Glomerular endothelial cell (primary cell): Measurements from ENCODE around the gene SLC9A3. TPM values are rescaled to one million over a fixed set of nuclear protein-coding genes. Genes with fewer than 3 reads are reported as not detected.

ENCODE experiments used
- DNase-seq: peaks from one replicate; pipeline ENCODE4 v3.0.0-alpha.2; 2011; ENCODE audit warnings: low read depth, low spot score; ENCODE audit errors: extremely low read depth
- total RNA-seq: library from RNA; depleted of rRNA; stranded (reverse); fragments of >200 nt; gene quantifications from 2 replicates; pipeline ENCODE4 v1.2.3, GENCODE V29; 2015

The SLC9A3 gene
- total RNA-seq, 1 donor from 2014 or later, result 2.2 TPM

DNA sequence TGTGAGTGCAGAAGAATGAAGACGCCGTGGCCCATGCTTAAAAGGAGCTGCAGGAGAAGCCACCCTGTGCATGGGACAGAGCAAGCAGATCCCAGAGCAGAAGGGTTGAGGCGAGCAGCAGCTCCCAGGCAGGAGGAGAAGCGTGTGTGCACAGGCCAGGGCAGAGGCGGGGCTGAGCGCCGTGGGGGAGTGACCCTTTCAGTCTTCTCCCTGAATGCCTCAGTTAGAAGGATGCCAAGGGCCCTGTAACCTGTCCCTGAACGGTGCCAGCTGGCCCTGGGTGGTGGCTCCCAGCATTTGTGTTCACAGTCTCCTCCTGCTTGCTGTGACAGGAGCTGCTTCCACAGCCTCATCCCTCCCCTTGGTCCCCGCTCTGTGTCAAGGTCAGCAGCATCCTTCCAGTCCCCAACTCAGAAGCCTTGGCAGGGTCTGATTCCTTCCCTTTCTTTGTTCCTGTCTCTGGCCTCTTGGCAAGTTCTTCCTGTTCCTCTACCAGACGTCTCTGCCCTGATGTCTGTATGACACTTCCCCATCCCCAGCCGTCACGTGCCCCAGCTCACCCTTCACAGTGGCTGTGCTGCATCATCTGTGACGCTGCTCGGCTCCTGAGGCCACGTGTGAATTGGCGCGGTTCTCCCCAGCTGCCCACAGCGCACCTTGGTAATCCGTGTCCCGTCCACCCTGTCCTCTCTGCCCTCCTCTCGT lies 76.0 kb downstream of the SLC9A3 start:
- DNase-seq, result no peak

DNA sequence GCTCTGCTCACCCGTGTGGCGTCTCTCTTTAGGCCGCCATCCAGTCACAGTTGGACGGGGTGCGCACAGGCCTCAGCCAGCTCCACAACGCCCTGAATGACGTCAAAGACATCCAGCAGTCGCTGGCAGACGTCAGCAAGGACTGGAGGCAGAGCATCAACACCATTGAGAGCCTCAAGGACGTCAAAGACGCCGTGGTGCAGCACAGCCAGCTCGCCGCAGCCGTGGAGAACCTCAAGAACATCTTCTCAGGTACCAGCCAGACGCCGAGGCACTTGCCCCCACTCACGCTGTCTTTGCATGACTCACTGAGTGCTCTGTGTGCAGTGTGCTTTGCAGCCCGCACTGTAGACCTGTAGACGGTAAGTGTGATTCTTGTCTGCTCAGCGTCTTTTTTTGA lies 76.7 kb downstream of the SLC9A3 start:
- DNase-seq, result no peak

DNA sequence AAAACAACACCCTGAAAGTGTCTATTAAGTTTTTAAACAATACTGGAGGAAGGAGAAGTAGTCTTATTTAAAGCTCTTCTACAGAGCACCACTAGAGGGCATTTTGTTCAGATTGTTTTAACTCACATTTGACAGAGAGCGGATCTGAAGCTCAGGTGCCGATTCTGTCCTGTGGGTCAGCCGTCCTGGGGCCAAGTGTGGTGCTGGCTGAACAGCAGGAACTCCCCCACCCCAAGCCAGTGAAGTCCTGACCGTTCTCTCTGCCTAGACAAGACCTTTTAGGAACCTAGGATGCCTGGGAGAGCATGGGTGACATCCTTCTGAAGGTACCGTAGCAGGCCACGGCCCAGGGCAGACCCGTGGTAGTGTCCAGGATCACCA lies 77.4 kb downstream of the SLC9A3 start:
- no peak for DNase-seq

DNA sequence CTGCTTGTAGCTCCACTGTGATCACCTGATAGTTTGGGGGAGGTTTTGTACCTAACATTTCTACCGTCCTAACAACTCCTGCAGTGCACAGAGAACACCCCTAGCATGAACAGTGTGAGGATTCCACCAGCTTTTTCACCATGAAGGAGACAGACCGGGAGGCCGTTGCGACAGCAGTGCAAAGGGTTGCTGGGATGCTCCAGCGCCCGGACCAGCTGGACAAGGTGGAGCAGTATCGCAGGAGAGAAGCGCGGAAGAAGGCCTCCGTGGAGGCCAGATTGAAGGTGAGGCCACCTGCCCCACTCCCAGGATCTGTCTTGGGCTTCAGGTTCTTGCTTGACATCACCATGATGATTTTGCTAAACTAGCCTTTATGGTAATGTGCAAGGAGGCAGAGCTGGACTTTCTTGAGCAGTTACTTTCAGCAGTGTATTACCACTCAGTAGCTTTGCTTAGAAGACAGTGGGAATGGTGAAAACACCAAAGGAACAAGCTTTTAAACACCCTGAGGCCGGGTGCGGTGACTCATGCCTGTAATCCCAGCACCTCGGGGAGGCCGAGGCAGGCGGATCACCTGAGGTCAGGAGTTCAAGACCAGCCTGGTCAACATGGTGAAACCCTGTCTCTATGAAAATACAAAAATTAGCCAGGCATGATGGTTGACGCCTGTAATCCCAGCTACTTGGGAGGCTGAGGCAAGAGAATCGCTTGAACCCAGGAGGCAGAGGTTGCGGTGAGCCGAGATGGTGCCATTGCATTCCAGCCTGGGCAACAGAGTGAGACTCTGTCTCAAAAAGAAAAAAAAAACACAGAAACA lies 78.0 kb downstream of the SLC9A3 start:
- no peak for DNase-seq

DNA sequence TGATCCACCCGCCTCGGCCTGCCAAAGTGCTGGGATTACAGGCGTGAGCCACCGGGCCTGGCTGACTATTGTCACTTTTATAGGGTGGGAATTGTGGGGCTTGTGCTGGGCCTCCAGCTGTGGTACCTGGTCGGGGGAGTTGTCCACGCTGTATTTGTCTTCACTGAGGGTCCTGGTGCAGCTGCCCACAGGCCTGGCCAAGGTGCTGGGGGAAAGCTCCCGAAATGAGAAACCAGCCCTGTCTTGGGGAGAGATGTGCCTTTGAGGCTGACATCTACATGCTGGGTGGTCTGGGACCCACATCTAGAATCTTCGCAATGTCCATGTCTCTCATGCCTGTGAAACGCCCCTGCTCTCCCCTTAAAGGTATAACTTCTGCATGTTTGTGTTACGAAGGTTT lies 78.7 kb downstream of the SLC9A3 start:
- no peak for DNase-seq

DNA sequence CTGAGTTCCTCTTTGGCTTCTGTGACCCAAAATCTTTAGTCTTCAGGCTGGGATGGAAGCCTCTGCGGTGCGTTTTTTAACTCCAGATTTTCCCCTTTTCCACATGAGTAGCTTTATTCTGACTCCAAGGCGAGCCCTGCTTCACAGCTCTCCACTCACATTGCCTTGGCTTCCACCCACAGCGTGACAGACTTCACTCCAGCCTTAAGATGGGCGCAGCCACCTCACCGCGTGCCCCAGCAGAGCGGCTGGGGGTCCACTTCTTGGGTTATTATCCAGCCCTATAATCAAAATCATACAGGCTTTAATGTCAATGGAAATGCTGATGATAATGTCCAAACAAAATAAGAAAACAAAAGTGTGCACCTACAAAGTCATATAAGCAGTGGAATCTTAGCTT lies 80.0 kb downstream of the SLC9A3 start:
- DNase-seq, result no peak

DNA sequence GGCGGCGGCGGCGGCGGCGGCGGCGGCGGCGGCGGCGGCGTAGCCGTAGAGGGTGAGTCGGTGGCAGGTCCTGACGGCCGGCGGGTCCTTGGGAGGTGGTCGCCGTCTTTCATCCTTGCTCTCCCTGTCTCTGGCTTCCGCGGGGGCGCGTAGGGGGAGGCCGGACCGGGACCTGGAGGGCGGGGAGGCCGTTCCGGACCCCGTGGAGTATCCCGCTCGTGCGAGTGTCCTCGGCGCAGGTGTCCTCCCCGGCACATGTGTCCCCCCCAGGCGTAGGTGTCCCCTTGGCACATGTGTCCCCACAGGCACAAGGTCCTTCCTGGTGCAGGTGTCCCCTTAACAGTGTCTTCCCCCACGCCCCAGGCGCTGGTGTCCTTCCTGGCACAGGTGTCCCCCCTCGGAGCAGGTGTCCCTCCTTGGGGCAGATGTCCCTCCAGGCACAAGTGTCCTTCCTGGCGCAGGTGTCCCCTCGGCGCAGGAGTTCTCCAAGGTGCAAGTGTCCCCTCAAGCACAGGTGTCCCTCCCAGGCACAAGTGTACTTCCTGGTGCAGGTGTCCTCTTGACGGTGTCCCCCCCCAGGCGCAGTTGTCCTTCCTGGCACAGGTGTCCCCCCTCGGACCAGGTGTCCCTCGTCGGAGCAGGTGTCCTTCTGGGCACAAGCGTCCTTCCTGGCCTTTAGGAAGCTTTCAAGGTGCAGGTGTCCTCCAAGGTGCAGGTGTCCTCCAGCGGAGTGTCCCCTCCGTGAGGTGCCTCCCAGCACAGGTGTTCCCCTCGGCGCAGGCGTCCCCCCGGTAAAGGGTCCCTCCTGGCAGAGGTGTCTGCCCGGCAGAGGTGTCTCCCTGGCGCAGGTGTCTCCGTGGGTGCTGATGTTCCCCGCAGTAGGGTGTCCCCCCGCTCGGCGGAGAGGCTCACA lies 80.8 kb downstream of the SLC9A3 start:
- DNase-seq, result no peak

DNA sequence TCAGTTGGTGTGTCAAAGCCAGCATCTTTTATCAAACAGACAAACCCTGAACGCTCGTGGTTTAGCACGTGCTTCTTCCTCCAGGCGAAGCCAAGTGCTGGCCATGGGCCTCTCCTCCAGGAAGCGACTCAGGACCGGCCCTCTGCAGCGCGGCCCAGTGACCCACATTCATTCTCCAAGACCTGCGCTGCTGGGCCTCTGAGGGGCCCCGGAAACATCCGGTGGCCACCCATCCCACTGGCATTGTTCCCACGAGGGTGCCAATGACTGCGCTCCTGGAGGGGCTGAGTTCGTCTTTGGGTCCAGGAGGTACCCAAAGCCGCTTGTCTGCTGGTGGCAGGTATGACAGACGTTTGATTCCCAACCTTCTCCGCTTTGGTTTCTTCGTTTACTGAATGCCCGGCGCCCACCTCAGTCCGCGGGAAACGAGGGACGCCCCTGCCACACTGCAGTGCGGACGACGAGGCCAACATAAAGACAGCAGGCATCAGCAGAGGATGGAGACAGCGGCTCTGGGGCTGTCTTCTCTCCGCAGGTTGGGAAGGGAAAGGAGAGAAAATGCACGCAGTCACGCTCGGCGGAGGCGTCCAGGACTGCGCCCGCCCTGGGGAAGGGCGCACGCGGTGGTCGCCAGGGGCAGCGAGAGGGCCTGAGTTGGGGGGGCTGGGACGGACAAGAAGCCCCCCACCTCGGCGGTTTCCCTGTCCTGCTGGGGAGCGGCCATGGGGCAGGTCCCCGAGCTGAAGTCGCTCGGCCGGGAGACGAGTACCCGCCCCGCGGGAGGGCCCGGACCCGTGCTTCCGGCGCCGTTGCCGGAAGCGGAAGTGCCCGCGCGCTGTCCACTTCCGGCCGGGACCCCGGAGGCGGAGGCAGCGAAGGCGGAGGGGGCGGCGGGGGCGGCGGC lies 81.7 kb downstream of the SLC9A3 start, which contains the start of gene EXOC3:
Gene EXOC3, plus strand, starts transcription at position 842 of the 904 bp plus-strand sequence. CDS start 3,030 bp downstream, outside the sequence.
- no peak for DNase-seq

DNA sequence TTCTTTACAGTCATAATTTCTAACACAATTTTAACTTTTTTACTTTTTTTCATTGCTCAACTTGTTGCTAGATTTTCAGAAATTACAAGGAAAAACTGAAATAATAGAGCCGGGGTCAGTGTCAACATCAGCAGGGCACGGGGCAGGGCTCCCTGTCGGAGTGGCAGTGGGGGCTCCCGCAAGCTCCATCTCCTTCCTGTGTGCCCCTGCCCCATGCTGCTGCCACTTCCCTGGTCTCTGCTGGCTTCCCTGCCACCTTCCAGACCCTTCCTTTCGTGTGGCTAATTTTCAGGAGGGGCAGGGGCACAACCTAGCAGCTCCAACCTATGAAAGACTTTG lies 82.3 kb downstream of the SLC9A3 start:
- DNase-seq, result no peak

DNA sequence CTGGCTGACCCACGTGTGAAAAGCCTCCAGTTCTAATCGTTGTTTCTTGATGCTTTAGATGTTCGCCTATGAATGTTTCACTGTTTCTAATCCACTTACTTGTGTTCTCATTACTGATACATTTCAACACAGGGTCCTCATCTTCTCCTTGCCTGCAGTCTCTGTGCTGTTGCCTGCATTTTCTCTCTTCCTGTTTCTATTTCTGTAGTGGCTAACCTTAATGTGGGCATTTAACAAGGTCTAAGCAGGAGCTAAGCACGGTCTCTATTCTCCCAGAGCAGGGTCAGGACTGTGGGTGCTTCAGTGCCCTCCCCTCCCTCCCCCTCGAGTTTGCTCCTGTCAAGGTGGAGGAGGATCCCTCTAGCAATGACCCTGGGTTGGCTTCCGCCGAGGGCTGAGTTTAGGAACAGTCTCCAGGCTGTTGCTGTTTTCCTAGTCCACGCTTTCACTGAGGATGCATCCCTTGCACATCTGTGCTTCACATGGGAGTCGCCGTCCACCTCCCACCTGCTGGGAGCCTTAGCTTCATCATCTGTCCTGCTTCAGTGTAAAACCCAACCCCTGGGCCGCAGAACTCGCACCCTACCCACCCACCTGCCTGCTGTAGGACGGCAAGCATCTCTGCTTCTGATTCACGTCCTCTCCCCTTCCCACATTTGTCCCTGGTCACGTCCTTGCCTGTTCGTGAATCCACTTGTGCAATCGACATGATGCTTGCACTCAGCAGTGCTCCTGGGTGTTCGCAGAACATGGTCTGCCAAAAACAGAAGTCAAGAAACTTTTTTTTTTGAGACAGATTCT lies 83.6 kb downstream of the SLC9A3 start:
- no peak for DNase-seq

DNA sequence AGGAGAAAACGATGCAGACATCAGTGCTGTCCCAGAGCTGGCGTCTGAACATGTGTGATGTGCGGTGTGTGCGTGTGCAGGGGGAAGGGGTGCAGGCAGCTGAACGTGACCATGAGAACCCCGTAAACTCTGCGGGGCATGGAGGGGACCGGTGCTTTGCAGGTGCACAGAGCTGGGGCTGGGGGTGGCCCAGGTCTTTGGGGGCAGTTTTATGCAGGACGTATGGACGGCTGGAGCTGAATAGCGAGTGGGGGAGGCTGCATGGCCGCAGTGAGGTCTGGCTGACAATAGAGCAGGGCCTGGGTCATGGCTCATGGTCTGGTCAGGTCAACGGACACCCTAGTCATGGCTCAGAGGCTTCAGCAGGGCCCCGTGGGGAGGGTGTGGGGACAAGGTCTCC lies 84.6 kb downstream of the SLC9A3 start:
- DNase-seq, result no peak

DNA sequence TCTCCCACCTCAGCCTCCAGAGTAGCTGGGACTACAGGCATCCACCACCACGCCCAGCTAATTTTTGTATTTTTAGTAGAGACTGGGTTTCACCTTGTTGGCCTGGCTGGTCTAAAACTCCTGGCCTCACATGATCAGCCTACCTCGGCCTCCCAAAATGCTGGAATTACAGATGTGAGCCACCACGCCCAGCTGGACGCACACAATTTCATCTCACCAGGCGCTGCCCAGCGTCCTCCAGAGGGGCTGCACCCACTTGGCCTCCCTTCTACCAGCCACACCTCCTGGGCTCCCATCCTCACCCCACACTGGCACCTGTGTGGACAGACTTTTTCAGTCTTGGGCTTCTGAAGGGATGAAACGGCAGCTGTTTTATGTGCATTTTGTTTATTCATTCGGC lies 85.1 kb downstream of the SLC9A3 start:
- DNase-seq, result no peak

DNA sequence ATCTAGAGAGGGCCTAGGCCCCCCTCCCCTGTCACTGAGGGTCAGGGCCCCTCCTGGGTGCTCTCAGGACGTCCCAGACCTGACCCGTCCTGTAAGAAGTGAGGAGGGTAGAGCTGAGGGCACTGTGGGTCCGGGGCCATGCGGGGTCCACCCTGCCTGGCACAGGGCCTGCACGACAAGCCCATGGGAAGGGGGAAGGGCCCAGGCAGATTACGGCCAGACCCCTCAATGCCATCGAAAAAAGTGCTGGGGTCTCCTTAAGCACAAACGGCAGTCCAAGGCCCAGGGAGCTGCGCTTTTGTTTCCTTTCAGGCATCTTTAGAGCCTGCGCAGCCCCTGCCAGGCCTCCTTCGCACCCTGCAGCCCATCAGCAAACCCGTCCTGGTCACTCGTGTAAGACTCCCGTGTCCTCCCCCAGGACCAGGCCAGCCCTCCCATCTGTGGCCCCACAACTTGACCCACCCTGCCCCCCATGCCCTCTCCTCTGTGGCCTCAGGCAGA lies 85.7 kb downstream of the SLC9A3 start:
- no peak for DNase-seq

DNA sequence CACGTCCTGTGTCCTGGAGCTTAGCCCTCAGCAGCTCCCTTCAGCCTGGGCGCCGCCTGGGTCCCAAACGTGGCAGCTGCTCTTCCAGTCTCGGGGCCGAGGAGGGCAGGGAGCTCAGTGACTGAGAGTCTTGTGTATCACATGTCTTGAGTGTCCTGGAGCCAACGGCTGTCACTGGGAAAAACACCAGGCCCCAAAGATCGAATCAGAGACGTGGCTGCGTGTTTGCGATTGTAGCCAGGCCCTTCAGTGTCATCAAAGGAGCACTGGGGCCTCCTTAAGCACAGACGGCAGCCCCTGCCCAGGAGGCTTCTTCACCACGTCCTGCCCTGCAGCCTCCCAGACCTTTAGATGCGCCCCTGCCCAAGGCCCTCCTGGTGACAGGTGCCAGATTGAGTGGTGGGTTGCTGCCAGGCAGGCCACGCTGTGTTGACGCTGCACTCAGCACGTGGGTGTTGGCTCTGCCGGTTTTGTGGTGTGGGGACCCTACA lies 86.9 kb downstream of the SLC9A3 start:
- no peak for DNase-seq

DNA sequence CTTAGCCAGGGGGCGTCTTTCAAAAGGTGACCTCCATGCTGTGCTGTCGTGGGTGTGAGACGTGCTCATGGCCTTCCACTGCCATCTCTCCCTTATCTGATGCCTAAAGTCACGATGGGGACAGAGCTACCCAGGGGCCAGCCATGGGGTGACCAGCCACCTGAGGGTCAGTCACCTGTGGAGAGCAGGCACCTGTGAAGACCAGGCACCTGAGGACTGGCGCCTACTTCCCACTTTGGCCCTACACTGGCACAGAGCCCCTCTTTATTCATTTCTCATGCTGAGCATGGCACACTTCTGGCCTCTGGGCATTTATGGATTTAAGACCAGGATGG lies 87.6 kb downstream of the SLC9A3 start:
- no peak for DNase-seq

DNA sequence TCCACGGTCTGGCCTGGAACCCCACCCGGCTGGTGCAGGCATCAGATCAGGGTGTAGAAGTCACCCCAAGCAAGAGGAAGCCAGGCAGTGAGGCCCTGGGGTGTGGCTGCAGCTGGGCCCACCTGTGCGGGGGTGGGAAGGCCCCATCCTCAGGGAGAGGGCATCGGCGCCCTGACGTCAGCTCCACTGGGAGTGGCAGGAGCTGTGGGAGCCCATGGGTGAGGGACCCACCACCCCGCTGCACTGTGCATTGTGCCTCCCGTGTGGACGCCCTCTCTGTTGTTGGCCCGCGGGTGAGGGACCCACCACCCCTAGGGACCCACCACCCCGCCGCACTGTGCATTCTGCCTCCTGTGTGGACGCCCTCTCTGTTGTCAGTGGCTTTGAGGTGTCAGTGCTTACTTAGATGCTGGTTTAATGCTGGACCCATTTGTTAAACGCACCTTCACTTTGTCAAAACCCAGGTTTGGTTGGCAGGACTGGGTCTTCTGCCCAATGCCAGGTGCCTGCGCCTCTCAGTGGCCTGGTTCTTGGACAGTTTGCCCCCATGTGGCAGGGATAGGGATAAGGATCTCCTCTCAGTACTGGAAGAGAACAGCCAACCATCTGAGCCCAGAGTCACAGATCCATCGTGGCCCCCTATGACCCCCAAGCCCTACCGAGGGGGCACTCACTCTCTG lies 88.1 kb downstream of the SLC9A3 start:
- no peak for DNase-seq

DNA sequence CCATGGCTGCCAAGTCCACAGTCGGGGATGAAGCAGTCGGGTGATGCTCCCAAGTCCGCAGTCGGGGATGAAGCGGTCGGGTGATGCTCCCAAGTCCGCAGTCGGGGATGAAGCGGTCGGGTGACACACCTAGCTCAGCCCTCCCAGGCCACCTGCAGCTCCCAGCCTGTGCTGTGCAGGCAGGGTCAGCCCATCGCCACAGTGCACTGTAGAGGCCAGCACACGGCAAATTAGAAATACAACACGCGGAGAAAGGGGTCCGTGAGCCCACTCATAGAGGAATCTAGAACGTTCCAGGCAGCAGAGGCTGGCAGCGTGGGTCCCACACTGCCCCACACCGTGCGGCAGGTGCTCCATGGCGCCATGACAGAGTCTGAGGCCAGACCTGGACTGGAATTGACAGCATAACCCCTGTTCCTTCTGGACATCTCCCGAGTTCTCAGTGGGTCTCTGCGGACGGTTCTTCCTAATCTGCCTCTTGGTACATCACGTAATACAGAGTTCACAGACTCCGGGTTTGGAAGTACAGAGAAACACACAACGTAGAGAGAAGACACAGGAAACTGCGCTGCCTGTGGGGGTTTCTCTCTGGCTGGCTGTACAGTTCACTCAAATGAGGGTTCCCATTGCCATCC lies 89.0 kb downstream of the SLC9A3 start:
- DNase-seq, result no peak

DNA sequence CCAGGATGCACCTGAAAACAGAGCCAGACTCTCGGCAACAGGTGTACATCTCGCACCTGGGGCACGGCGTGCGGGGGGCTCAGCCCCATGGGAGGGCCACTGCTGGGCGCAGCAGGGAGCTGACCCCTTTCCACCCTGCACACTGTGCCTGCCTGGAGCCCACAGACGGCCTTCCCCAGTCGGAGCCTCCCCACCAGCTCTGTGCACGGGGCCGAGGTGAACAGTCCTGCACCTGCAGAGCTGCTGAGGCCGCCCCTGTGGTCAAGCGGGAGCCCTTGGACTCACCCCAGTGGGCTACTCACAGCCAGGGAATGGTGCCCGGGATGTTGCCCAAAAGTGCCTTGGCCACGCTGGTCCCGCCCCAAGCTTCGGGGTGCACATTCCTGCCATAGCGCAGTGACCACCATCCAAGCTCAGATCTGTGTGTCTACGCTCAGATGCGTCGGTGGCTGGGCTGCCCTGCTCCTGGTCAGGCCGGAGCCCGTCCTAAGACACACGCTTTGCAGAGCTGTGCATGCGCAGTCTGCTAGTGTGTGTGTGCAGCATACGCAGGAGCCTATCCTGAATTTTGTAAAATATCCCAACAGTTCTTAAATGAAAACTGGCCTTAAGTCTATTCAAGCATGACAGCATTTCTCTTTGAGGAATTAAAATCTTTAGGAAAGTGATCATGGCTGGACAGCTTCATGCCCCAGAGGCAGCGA lies 89.7 kb downstream of the SLC9A3 start:
- DNase-seq, result no peak
